Dedifferentiated amniotic fluid mesenchymal stem cell (primary cell): ENCODE measurements around the gene HOXB6.

ENCODE experiments used
- DNase-seq: peaks from one replicate; pipeline ENCODE4 v3.0.0-alpha.2; 2016; ENCODE audit errors: extremely low spot score

Gene HOXB6

DNA sequence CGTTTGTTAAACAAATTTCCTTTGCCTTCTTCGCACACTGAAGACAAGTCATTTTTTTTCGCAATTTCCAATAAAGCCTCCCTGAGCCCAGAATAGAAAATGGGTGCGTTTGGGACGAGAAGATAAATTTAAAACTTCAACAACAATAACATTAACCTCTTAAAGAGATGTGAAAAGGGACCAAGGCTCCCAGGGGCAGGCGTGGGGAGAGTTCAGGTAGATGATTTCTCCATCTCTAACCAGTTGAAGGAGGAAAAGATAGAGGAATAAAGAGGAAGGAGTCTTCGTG, 25.4 kb downstream of the HOXB6 start:
- DNase-seq = no peak

DNA sequence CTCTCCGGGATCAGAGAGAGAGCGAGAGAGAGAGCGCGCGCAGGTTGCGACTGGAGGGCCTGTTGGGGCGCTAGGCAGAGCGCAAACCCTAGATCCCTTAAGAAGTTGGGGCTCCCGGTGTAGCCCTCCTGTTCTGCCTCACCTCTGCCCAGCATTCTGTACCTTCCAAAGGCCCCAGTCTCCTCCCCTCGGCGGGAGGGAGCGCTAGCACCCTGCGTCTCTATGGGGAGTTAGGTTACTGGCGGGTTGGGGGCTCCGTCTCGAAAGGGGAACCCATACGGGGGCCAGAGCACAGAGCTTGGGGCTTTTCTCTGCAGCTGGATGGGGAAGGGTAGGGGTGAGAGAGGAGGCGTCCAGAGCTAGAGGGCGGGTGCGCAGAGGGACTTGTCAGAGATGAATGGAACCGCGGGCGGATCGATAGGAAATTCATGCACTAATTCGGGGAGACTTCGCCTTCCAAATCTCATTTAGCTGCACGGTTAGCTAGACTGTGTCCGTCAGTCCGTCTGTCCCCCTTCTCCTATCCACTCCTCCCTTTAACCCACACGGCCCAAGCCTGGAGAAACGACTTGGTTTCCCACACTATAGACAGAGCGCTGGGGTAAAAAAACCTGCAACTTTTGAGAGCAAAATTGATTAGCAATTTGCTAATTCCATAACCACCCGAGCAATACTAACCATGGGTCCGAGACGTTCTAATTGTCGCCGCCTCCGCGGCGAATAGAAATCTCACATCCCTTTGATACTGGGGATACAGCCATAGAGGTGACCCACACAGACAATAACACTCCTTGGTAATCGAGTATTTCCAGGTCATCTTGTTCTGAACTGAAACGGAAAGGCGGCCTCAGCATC, 25.9 kb downstream of the HOXB6 start:
- DNase-seq = no peak

DNA sequence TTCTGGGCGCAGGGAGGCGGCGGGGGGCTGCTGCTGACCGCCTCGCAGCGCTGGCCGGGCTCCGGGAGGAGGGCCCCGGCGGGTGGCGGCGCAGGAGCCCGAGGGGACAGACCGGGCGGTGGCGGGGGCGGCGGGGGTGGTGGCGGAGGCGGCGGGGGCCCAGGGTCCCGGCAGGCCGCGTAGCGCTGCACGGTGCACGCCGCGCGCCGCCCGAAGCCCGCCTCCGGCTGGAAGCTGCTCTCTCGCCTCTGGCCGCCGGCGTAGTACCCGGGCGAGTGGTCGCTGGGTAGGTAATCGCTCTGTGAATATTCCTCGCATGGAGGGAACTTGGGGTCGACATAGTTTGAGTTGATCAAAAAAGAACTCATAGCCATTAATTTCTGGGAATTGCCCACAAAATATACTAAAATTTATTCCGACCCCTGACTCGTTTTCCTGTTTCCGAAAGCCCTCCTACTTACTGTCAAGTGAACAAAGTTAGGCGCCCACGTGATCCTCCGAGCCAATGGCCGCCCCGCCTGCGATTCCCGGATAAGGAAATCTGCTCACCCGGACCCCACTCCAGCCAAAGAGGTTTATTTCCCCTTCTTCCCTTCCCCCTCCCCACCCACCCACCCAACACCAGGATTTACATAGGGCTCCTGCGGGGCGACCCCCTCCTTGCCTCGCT, 26.7 kb downstream of the HOXB6 start, which contains the start of gene HOXB4:
Gene HOXB4, minus strand, starts transcription at position 405 of the 670 bp plus-strand sequence. Its CDS starts 31 bp downstream, at position 374.
- no peak for DNase-seq

DNA sequence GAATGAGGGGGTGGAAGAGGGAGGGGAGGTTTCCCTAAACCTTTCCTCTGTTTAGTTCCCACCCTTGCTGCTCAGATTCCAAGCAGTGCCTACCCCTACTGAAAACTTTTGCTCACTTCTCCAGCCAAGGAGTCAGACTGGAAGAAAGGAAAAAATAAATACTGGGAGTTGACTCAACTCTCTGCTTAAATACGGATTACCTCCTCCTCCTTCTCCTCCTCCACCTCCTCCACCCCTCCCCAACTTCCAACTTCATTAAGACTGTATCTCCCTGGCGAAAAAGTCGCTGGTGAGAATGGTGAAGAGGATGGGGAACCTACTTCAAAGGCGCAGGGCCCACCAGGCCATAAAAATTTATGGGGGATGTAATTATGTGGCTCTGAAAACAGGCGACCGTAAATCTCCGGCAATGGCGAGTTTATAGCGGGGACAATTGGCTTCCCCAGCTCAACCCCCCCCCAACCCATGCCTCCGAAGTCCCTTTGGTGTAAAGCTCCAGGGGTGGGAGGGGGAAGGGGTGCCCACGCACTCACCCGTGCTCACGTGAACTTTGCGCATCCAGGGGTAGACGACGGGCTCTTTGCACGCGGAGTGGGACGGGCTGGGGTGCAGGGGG, 27.3 kb downstream of the HOXB6 start:
- no peak for DNase-seq

DNA sequence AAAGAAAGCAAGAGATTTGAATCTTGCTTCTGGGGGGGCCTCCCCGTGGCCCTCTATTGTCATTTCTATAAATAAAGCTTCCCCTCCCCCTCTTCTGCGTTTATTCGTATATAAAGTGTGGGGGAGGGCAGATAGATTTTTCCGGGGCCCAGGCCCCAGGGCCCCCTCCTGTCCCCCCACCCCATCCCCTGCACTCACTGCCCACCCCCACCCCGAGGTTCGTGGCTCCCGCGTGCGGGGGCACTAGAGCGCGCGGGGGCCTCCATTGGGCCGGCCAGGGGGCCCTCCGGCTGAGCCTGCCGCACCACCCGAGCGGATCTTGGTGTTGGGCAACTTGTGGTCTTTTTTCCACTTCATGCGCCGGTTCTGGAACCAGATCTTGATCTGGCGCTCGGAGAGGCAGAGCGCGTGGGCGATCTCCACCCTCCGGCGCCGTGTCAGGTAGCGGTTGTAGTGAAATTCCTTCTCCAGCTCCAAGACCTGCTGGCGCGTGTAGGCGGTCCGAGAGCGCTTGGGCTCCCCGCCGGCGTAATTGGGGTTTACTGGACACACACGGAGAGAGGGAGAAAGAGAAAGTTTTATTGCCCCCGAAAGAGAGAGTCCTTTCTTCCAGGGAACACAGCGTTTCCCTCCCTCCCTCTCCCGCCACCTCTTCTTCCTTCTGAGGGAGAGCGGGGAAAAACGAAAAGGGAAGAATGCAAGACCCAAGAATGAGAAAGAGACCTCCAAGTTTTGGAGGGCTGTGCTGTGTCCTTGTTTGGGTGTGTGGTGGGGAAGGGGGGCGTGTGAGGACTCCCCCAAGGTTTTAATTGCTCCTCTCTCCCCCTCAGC, 28.1 kb downstream of the HOXB6 start:
- no peak for DNase-seq

GRCh38 chr17:48575673-48576478, 28.9 kb downstream of the HOXB6 start:
- no peak for DNase-seq

- no peak for DNase-seq
These were observed 29.7 kb downstream of the HOXB6 start for GRCh38 chr17:48575066-48575582.

DNA sequence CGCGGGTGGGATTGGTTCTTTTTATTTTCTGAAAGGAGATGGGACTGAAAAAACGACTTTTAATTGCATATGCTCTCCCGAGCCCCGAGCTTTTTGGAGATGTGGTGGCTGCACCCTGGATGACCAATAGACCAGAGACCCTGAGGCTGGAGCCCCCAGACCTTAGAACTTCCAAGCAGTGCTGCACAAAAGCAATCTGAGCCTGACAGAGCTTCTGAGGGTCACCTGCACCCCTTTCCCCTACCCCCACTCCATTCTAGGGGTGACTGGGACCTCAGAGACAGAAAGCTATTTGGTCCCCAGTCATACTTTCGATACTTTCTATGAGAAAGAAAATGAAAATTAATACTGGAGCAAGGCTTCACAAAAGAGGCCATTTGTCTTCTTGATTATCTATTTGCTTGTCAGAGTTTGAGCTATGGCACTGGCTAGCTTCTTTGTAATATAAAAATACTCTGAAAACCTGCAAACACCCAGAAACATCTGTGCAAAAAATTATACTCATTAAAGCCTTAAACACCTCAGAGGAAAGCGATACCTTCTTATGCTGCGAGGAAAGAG, 30.2 kb downstream of the HOXB6 start:
- DNase-seq = no peak

DNA sequence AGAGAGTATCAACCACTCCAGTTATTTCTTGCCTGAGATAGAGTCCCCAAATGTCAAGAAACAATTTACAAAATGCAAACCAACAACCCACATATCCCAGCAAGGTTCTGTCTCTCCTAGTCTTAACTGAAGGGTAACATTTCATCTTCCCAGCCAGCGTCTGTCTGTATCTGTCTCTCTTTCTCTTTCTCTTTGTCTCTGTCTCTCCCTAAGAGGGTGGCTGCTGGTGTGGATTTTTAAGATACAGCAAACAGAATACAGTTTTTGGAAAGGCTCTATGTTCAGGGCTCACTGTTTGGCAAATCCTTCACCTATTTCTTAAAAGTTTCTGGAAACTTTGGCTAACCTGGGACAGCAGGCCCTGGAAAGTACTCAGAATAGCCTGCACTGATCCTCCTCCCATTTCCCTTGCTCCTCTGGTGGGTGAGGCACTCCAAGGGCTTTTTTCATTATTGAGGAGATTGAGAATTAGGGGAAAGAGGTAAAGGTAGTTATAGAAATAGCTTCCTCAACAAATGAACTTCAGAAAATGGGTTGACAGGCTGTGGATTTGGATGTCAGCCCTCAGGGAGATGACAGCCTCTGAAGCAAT, 32.9 kb downstream of the HOXB6 start:
- no peak for DNase-seq

- DNase-seq = no peak
These were observed 33.6 kb downstream of the HOXB6 start for GRCh38 chr17:48571024-48571818.

GRCh38 chr17:48570325-48571023, 34.3 kb downstream of the HOXB6 start:
- DNase-seq = no peak

GRCh38 chr17:48569674-48570324, 35.0 kb downstream of the HOXB6 start:
- DNase-seq = no peak

DNA sequence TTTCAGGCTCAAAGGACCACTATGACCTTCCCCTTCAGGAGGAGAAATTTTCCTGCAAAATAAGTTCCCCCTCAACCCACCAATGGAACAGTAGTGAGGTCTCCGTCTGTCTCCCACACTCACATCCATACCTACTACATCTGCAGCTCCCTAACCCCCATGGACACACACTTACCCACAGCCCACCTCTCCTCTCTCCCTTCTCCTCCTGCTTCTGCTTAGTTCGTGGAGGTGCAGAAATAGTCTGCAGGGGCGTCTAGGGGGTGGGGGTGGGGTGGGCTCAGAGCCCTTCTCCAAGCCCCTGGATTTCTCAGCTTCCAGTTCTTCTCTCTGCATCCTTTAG, 35.6 kb downstream of the HOXB6 start:
- no peak for DNase-seq

DNA sequence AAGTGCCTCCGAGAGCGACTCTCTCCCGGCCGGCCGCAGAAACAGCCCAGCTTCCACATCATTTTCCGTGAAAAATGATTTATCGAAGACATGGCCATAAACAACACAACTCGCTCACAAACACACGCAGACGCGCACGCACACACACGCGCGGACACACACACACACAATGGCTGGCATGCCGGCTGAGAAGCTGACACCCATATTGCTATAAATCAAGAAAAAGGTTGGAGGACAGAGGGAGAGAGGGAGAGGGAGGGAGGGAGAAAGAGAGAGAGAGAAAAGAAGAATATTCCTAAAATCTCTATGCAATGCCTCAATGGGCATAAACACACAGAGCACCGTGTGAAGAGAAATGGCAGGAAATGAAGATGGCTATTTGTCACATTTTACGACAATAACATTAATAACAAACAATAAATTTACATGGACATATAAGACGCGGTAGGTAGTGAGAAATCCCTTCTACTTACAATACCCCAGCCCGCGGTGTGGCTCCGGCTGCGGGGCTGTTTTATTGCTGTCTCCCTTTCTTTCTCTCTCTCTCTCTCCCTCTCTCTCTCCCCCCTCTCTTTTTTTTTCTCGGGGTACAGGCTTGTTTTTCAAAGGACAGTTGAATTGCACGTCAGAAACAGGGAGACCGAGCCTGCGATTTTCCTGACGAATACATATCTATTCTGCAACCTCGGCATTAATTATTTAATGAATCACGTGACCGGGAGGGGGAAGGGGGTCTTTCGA, 36.1 kb downstream of the HOXB6 start:
- DNase-seq = no peak

- DNase-seq = no peak
These were observed 37.0 kb downstream of the HOXB6 start for GRCh38 chr17:48567646-48568354.

DNA sequence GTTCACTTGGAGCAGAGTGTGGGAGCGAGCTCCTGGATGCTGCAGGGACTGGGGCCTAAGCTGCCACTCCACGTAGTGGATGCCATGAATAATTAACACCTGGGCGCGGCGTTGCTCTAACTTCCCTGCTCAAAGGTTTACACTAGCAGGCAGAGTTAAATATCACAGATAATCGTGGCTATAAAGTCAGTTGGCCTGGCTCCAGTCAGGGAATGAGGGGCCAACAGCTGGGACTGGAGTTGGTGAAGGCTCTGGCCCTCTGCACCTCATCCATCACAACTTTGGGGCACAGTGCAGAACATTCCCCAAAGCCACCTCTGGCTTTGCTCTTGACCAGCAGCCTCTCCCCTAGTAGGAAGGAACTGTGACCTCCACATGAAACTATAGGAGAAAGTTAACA, 37.6 kb downstream of the HOXB6 start:
- no peak for DNase-seq

DNA sequence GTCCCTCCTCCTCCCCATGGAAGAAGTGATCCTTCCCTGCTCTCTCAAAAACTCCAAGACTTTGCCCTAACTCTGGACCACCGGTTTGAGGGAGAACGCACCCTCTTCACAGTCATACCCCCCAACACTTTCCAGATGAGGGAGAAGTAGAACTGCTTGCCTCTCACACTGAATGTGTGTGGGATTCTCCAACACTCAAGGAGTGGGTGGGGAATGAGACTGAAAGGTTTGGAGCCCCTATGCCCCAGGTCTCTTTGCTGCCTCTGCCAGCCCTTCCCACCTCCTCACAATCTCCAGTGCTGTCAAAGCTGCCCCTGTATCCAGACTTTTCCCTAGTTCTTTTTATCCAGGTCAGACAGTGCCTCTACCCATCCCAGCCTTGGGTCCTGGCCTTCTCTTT, 38.1 kb downstream of the HOXB6 start:
- DNase-seq = no peak
